Naive B cell (primary cell): ENCODE data around the gene MBD3L3. TPM values are rescaled to one million over a fixed set of nuclear protein-coding genes. Genes with fewer than 3 reads are reported as not detected.
"Not testable (repeated sequence)": the region's sequence is repeated elsewhere in the genome, so short reads cannot be mapped to it uniquely, and the experiment has no call there.

Source experiments
- ATAC-seq, 2 donors: fragments of 150-1000 bp; cut with Tn5 transposase; 2 replicates each; pipeline ENCODE4 v1.10.0; 2021; ENCODE audit warnings: low read depth in 2 of 2, mild to moderate bottlenecking in 2 of 2, moderate library complexity in 2 of 2
- DNase-seq: peaks from one replicate; pipeline ENCODE4 v3.0.0; 2022
- H3K27ac Mint-ChIP-seq, 6 donors: one replicate each; pipeline ENCODE4 v1.8.0; 2020 to 2022; ENCODE audit warnings: mild to moderate bottlenecking in 6 of 6, mixed read lengths in 6 of 6, moderate library complexity in 5 of 6, inconsistent platforms in 2 of 6
- H3K27me3 Mint-ChIP-seq, 3 donors: one replicate each; pipeline ENCODE4 v1.8.0; 2021 to 2022; ENCODE audit warnings: mixed read lengths in 3 of 3, mild to moderate bottlenecking in 1 of 3
- H3K36me3 Mint-ChIP-seq, 2 donors: one replicate each; pipeline ENCODE4 v1.8.0; 2020 to 2022; ENCODE audit warnings: mixed read lengths in 2 of 2, inconsistent platforms in 1 of 2, mild to moderate bottlenecking in 1 of 2
- H3K4me1 Mint-ChIP-seq, 3 donors: one replicate each; pipeline ENCODE4 v1.8.0; 2020 to 2022; ENCODE audit warnings: mixed read lengths in 3 of 3, inconsistent platforms in 1 of 3, mild to moderate bottlenecking in 1 of 3, moderate library complexity in 1 of 3
- H3K4me3 Mint-ChIP-seq, 8 donors: one replicate each; pipeline ENCODE4 v1.8.0; 2020 to 2022; ENCODE audit warnings: mild to moderate bottlenecking in 8 of 8, mixed read lengths in 8 of 8, moderate library complexity in 8 of 8, inconsistent platforms in 2 of 8
- H3K9me3 Mint-ChIP-seq, 7 donors: one replicate each; pipeline ENCODE4 v1.8.0; 2020 to 2022; ENCODE audit warnings: mixed read lengths in 7 of 7, mild to moderate bottlenecking in 5 of 7, inconsistent platforms in 2 of 7, moderate library complexity in 1 of 7
- polyA plus RNA-seq, 6 donors: library from polyadenylated mRNA; unstranded; fragments of 300-500 nt; fragmentation: Illumina TruSeq; gene quantifications; one replicate each; pipeline ENCODE4 v1.2.3, GENCODE V29; 2021; ENCODE audit warnings: low read depth in 6 of 6

The MBD3L3 gene
- polyA plus RNA-seq, result not detected

- not testable (repeated sequence) for H3K27ac Mint-ChIP-seq, H3K4me3 Mint-ChIP-seq, DNase-seq, ATAC-seq, H3K36me3 Mint-ChIP-seq, H3K9me3 Mint-ChIP-seq, H3K4me1 Mint-ChIP-seq, H3K27me3 Mint-ChIP-seq
Observed at GRCh38 chr19:7058576-7058975, at the start of gene MBD3L3. TSS of gene MBD3L3 (minus strand) at chr19:7058676. CDS start at chr19:7058605, 71 bp downstream.

- peaks cover 0 to 6% (median 0%) of the 10 kb centered on the region in 3 donors for H3K4me1 Mint-ChIP-seq
- ATAC-seq (no peak), DNase-seq (no peak)
- no peaks in the 10 kb centered on the region for H3K27me3 Mint-ChIP-seq
- no peak overlapping the region for H3K4me3 Mint-ChIP-seq
- H3K36me3 Mint-ChIP-seq, result no peaks in the 10 kb centered on the region
- H3K9me3 Mint-ChIP-seq, result no peaks in the 10 kb centered on the region
- H3K27ac Mint-ChIP-seq, result no peak overlapping the region
Observed at GRCh38 chr19:7106711-7107657, 48.5 kb upstream of the MBD3L3 start.

GRCh38 chr19:7104747-7105447 lies 46.4 kb upstream of the MBD3L3 start:
- H3K36me3 Mint-ChIP-seq, result no peaks in the 10 kb centered on the region
- DNase-seq (no peak), ATAC-seq (no peak)
- no peak overlapping the region for H3K27ac Mint-ChIP-seq
- H3K4me1 Mint-ChIP-seq, result peaks cover 0 to 11% (median 3%) of the 10 kb centered on the region in 3 donors
- no peaks in the 10 kb centered on the region for H3K9me3 Mint-ChIP-seq
- no peaks in the 10 kb centered on the region for H3K27me3 Mint-ChIP-seq
- no peak overlapping the region for H3K4me3 Mint-ChIP-seq

GRCh38 chr19:7101498-7102253 lies 43.2 kb upstream of the MBD3L3 start:
- no peaks in the 10 kb centered on the region for H3K27me3 Mint-ChIP-seq
- H3K27ac Mint-ChIP-seq, result peak overlapping the region in 1 of 6 donors; percentile 72
- no peak for DNase-seq
- H3K4me3 Mint-ChIP-seq, result peak overlapping the region in 4 of 8 donors; percentile 2 to 76 (median 51)
- H3K9me3 Mint-ChIP-seq, result peaks cover 3 to 9% (median 5%) of the 10 kb centered on the region in 7 donors
- peaks cover under 1 to 8% of the 10 kb centered on the region in 2 donors for H3K36me3 Mint-ChIP-seq
- no peak for ATAC-seq
- peaks cover 13 to 28% (median 20%) of the 10 kb centered on the region in 3 donors for H3K4me1 Mint-ChIP-seq

- Mint-ChIP-seq H3K27ac (peak overlapping the region in 5 of 6 donors; percentile 72 to 98 (median 94)), H3K36me3 (peaks cover 8 to 10% of the 10 kb centered on the region in 2 donors), H3K4me1 (peaks cover 13 to 28% (median 20%) of the 10 kb centered on the region in 3 donors), H3K4me3 (peak overlapping the region; percentile 91 to 99 (median 97)), H3K27me3 (no peaks in the 10 kb centered on the region), H3K9me3 (peaks cover 9 to 27% (median 21%) of the 10 kb centered on the region in 7 donors)
- DNase-seq (no peak), ATAC-seq (no peak)
Observed at GRCh38 chr19:7099597-7099921, 41.1 kb upstream of the MBD3L3 start.

GRCh38 chr19:7098701-7099596 lies 40.5 kb upstream of the MBD3L3 start:
- peak; percentile 88 for ATAC-seq
- H3K4me3 Mint-ChIP-seq, result peak overlapping the region; percentile 91 to 99 (median 97)
- no peaks in the 10 kb centered on the region for H3K27me3 Mint-ChIP-seq
- peaks cover 13 to 28% (median 20%) of the 10 kb centered on the region in 3 donors for H3K4me1 Mint-ChIP-seq
- H3K9me3 Mint-ChIP-seq, result peaks cover 9 to 30% (median 23%) of the 10 kb centered on the region in 7 donors
- H3K36me3 Mint-ChIP-seq, result peaks cover 8 to 10% of the 10 kb centered on the region in 2 donors
- H3K27ac Mint-ChIP-seq, result peak overlapping the region; percentile 83 to 98 (median 94)
- peak; percentile 87 for DNase-seq

- Mint-ChIP-seq H3K4me3 (peak overlapping the region; percentile 91 to 99 (median 97)), H3K4me1 (peaks cover 13 to 28% (median 20%) of the 10 kb centered on the region in 3 donors), H3K9me3 (peaks cover 9 to 38% (median 30%) of the 10 kb centered on the region in 7 donors), H3K36me3 (peaks cover 8 to 10% of the 10 kb centered on the region in 2 donors), H3K27ac (peak overlapping the region in 5 of 6 donors; percentile 34 to 95 (median 92)), H3K27me3 (no peaks in the 10 kb centered on the region)
- no peak for ATAC-seq
- no peak for DNase-seq
Observed at GRCh38 chr19:7098096-7098495, 39.6 kb upstream of the MBD3L3 start.

GRCh38 chr19:7088999-7089398 lies 30.5 kb upstream of the MBD3L3 start:
- H3K4me3 Mint-ChIP-seq, result no peak overlapping the region
- no peaks in the 10 kb centered on the region for H3K27me3 Mint-ChIP-seq
- H3K27ac Mint-ChIP-seq, result no peak overlapping the region
- peaks cover 6 to 21% of the 10 kb centered on the region in 2 donors for H3K36me3 Mint-ChIP-seq
- peaks cover 0 to 3% (median 0%) of the 10 kb centered on the region in 3 donors for H3K4me1 Mint-ChIP-seq
- ATAC-seq (no peak), DNase-seq (no peak)
- peaks cover 6 to 79% (median 53%) of the 10 kb centered on the region in 7 donors for H3K9me3 Mint-ChIP-seq

- Mint-ChIP-seq H3K27me3 (no peaks in the 10 kb centered on the region), H3K36me3 (peaks cover 49 to 56% of the 10 kb centered on the region in 2 donors), H3K27ac (no peak overlapping the region), H3K4me3 (peak overlapping the region in 1 of 8 donors; percentile 10), H3K4me1 (peaks cover 0 to 6% (median 0%) of the 10 kb centered on the region in 3 donors), H3K9me3 (peaks cover 16 to 93% (median 71%) of the 10 kb centered on the region in 7 donors)
- DNase-seq (no peak), ATAC-seq (no peak)
Observed at GRCh38 chr19:7083076-7083956, 24.8 kb upstream of the MBD3L3 start.

GRCh38 chr19:7078008-7078407 lies 19.5 kb upstream of the MBD3L3 start:
- Mint-ChIP-seq H3K36me3 (peaks cover 67 to 77% of the 10 kb centered on the region in 2 donors), H3K27ac (no peak overlapping the region), H3K27me3 (no peaks in the 10 kb centered on the region), H3K4me1 (peaks cover 0 to 7% (median 2%) of the 10 kb centered on the region in 3 donors), H3K4me3 (peak overlapping the region in 1 of 8 donors; percentile 73), H3K9me3 (peaks cover 13 to 66% (median 52%) of the 10 kb centered on the region in 7 donors)
- ATAC-seq, result no peak
- no peak for DNase-seq

- Mint-ChIP-seq H3K36me3 (peaks cover 59 to 74% of the 10 kb centered on the region in 2 donors), H3K4me3 (no peak overlapping the region), H3K4me1 (peaks cover 0 to 14% (median 9%) of the 10 kb centered on the region in 3 donors), H3K27ac (no peak overlapping the region), H3K27me3 (no peaks in the 10 kb centered on the region), H3K9me3 (peaks cover 8 to 47% (median 37%) of the 10 kb centered on the region in 7 donors)
- ATAC-seq, result no peak
- no peak for DNase-seq
Observed at GRCh38 chr19:7076151-7076550, 17.7 kb upstream of the MBD3L3 start.
